Stimulated activated naive CD8-positive, alpha-beta T cell treated with anti-CD3 and anti-CD28 coated beads, Interleukin-15, Interleukin-2, amounts not matched to agents 100 U/mL and 50 U/mL, for 24 hours (primary cell): ENCODE measurements around the gene TRPT1.

ENCODE experiments used
- ATAC-seq: fragments of 150-1000 bp; cut with Tn5 transposase; one replicate; pipeline ENCODE4 v1.10.0; 2021
- DNase-seq: peaks from one replicate; pipeline ENCODE4 v3.0.0; 2021

TRPT1 gene

DNA sequence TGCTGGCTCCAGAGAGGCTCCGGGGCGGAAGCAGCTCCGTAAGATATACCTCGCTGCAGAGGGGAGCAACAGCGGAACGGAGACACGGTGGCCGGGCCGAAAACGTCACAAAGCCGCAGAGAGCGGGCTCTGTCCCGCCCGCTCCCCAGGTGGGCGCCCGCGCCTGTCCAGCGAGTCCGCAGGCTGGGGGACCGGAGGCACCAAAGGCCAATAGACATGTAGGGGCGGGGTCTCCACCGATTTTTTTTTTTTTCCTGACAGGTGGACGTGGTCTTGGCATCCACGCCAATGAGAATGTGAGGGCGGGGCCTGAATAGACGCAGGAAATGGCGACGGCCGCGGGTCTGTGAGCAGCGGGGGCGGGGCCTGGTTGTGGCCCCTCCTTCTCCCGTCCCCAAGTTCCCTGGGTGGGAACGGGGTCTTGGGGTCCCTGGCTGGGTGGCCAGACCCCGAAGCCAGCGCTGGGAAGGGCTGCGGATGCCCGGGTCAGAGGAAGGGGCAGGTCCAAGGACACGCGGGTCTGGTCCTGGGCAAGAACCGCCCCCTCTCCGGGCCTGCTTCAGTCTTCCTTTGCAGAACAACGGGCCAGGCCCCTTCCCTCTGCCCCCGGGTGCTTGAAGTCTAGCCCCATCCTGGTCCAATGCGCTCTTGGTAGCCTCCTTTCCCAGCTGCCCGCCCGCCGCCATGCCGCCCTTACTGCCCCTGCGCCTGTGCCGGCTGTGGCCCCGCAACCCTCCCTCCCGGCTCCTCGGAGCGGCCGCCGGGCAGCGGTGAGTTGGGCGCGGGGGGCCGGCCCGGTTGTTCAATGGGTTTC, 4.4 kb upstream of the TRPT1 start, which contains the start of gene DNAJC4:
TSS of gene DNAJC4 (plus strand) at position 378 of the 814 bp plus-strand sequence. CDS start at position 685, 307 bp downstream.
- peak; percentile 92 for DNase-seq
- peak; percentile 45 for ATAC-seq

DNA sequence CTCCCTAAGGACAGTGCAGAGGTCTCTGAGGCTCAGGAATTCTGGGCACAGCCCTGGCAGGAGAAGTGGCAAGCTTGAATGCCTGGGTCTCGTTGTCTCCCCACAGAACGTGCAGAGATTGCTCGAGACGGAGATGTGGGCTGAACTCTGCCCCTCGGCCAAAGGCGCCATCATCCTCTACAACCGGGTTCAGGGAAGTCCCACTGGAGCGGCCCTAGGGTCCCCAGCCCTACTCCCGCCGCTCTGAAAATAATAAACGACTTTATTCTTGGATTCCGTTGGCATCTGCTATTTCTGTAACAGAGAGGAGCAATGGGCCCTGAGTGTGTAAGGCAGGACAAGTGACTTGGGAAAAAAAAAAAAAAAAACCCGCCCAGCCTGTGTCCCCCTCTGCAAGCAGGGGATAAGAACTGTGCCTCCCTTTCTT, 3.8 kb upstream of the TRPT1 start:
- DNase-seq (no peak), ATAC-seq (no peak)

DNA sequence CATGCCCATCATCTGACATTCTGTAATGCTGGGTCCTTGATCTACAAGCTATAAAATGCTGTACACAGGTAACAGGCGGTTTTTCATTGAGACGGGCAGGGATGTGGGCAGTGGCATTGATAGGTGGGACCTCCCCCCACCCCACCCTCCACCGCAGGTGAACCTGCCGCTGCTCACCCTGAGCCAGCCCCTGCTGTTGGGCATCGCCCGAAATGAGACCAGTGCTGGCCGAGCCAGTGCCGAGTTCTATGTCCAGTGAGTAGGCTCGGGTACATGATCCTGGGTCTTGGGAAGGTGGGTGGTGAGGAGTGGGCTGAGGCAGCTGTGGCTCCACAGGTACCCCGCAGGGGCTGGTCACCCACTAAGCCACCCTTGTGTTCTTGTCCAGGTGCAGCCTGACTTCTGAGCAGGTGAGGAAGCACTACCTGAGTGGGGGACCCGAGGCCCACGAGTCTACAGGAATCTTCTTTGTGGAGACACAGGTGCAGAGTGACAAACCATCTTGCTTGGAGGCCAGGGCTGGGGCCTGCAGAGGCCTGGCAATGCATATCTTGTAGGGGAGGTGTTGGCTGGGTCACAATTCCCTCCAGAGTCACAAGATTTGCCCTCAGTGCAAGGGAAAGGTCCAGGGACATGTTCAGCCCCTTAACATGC, 3.2 kb upstream of the TRPT1 start:
- ATAC-seq (no peak), DNase-seq (no peak)

GRCh38 chr11:64227405-64227956, 1.5 kb upstream of the TRPT1 start:
- ATAC-seq (no peak), DNase-seq (no peak)

- DNase-seq (peak; percentile 77), ATAC-seq (peak; percentile 61)
Observed at GRCh38 chr11:64226507-64227051, 593 bp upstream of the TRPT1 start.

DNA sequence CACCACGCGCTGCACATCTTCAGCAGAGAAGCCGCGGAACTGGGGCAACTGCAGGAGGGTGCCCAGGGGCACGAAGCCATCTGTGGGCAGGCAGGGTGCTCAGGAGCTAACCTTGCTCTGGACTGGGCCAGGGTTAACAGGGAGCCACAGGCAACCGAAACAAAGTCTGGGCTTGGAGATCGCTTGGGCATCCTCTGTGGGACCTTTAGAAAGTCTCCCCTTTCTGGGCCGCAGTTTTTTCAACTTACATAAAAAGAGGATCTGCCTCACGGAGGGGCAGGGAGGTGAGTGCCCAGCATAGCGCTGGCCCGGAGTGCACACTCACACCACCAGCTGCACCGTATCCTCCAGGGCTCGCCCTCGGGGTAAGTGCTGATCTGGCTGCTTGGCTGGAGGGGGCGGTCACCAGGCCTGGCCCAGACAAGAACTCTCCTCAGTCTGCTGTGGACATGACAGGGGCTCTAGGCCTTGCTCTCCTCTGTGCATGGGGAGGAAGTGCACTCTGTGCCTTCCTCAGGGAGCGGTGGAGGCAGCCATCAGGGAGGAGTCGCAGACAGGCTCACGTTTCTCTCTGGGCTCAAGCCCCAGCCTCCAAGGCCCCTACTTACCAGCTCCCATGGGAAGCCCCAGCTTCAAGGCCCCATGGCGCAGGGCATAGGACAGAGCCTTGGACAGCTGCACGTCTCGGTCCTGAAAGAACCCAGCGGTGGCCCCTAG, 937 bp downstream of the TRPT1 start:
- DNase-seq (no peak), ATAC-seq (no peak)

GRCh38 chr11:64224151-64224890, 1.7 kb downstream of the TRPT1 start:
- ATAC-seq (no peak), DNase-seq (no peak)

GRCh38 chr11:64223001-64223651, 2.9 kb downstream of the TRPT1 start:
- ATAC-seq (no peak), DNase-seq (no peak)

DNA sequence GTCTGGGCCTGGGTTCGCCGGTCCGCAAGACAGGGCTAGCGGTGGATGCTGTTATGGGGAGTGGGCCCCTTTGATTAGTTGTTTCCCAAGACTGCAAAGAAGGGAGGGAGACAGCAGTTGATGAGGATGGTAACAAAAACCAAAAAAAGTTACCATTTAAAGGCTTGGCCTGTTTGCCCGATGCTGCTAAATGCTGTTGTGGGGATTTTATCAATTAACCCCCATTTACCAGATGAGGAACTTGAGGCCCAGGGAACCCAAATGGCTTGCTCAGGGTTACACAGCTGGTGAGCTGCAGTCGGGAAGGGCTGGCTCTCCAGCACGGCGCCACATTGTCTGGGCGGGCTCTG, 3.4 kb downstream of the TRPT1 start:
- DNase-seq: no peak
- ATAC-seq: no peak

GRCh38 chr11:64220798-64221197, 5.2 kb downstream of the TRPT1 start:
- DNase-seq (no peak), ATAC-seq (no peak)

GRCh38 chr11:64220271-64220670, 5.7 kb downstream of the TRPT1 start:
- DNase-seq: no peak
- no peak for ATAC-seq

DNA sequence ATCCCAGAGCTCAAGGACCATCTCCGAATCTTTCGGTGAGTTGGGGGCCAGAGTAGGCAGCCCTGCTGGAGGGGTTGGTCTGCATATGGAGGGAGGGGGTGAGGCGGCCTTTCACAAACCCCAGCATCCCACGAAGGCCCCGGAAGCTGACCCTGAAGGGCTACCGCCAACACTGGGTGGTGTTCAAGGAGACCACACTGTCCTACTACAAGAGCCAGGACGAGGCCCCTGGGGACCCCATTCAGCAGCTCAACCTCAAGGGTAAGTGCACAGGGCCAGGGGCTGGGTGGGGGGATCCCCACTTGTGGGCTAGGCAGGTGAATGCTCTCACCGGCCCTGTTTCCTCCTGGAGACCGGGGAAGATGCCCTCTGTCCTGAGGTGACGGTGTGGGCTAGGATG, 6.2 kb downstream of the TRPT1 start:
- ATAC-seq (no peak), DNase-seq (no peak)

- ATAC-seq: no peak
- DNase-seq: no peak
Observed at GRCh38 chr11:64219354-64219684, 6.7 kb downstream of the TRPT1 start.

DNA sequence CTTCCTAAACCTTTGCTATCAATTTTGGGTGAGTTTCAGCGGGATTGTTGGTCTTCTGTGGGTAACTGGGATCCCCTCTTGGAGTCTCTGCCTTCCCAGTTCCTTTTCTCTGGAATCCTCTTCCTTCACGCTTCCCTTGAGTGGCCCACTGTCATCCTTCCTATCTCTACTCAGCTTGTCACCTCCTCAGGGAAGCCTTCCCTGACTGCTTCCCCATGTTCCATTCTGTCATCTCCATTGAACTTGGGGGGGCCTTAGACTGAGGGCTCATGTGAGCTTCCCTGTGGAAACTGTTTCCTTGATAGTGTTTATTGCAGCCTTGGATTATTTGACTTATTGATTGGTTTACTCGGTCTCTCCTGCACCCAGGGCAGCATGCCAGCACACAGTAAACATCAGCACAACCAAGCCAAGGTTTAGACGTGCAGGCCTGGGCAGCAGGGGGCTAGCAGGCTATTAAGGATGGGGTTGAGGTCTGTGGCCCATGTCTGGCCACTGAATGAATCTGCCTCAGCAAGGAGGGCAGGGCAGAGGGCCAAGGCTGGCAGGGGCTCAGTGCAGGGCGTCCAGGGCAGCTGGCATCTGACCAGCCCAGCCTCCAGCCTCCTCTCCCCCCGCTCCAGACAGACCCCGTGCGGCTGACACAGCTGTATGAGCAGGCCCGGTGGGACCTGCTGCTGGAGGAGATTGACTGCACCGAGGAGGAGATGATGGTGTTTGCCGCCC, 7.2 kb downstream of the TRPT1 start:
- DNase-seq (no peak), ATAC-seq (no peak)

GRCh38 chr11:64216879-64217278, 9.1 kb downstream of the TRPT1 start:
- no peak for DNase-seq
- no peak for ATAC-seq

- ATAC-seq: no peak
- DNase-seq: no peak
Observed at GRCh38 chr11:64211181-64211872, 14.7 kb downstream of the TRPT1 start.

- DNase-seq (no peak), ATAC-seq (no peak)
Observed at GRCh38 chr11:64210301-64211020, 15.5 kb downstream of the TRPT1 start.

DNA sequence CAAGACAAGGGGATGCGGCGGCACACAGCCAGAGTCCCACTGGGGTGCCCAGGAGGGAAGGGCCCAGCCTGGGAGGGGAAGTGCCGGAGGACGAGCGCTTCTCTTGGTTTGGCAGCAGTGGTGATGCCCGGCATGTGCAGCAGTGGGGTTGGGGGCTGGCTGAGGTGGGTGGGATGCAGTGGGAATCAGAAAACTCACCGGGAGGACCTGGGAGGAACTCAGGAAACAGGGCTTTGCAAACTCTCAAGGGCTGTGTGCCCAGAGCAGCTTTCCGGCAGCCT, 16.5 kb downstream of the TRPT1 start:
- ATAC-seq: no peak
- no peak for DNase-seq

DNA sequence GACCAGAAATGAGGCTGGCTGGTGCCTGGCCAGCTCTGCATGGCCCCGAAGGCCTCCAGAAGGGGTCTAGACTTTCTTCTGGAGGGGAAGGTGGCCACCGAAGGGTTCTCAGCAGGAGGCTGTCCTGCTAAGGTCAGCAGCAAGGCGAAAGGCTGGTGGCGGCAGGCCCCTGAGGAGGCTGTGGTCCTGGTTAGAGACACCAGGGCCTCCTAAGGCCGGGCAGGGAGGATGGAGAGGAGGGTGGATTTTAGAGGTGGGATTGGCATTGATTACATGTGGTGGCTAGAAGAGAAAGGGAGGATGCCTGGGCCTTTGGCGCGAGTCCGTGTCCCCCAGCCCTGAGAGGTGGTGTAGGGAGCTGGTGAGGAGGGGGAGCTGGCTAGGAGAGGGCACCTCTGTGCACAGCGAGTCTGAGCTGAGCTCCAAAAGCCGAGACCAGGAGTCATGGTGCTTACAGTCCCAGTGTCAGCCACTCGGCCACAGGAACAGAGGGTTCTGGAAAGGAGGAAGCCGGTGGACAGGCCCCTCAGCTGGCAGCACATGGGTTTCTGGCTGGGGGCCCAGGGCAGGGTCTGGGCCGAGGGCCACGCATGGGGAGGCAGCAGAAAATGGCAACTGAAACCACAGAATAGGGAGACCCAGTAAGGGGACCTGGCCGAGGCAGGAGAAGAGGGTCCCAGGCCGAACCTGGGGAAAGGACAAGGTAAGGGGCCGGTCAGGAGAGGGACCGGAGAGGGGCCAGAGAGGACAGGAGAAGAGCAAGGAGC, 17.0 kb downstream of the TRPT1 start:
- DNase-seq: no peak
- ATAC-seq: no peak
